SK-N-SH (cell line): ENCODE measurements around the gene MINDY3. TPM values are rescaled to one million over a fixed set of nuclear protein-coding genes. Genes with fewer than 3 reads are reported as not detected.
"Not testable (repeated sequence)": the region's sequence is repeated elsewhere in the genome, so short reads cannot be mapped to it uniquely, and the experiment has no call there.

ENCODE experiments used
- CTCF ChIA-PET: fragments of 300-600, 350-600 bp; formaldehyde crosslinking; extraction: SDS; loops from one replicate; lab custom pipeline; 2021; lab: Yijun Ruan, JAX
- POLR2A ChIA-PET: fragments of 350-600 bp; sonication (Branson Sonifier 250); formaldehyde crosslinking; extraction: SDS; loops from one replicate; lab custom pipeline; 2020; ENCODE audit warnings: antibody characterized with exemption, inconsistent platforms; lab: Yijun Ruan, JAX
- DNase-seq: peaks from one replicate; pipeline ENCODE4 v3.0.0; 2012
- H2AFZ ChIP-seq: fragments of 200-600 bp; sonication (generic); 2 replicates; pipeline ENCODE4 v1.8.1; 2016; ENCODE audit warnings: antibody characterized with exemption, mild to moderate bottlenecking, low read depth
- H3F3A ChIP-seq: fragments of 200-600 bp; sonication (generic); replicated peaks from 2 replicates; pipeline ENCODE3; 2016; ENCODE audit warnings: antibody characterized with exemption, mild to moderate bottlenecking; ENCODE audit not compliant: insufficient read depth
- H3K27ac ChIP-seq, 2 experiments: fragments of 200-500 bp in 1 of 2; fragments of 200-600 bp in 1 of 2; sonication (Bioruptor generic) in 1 of 2; sonication (generic), shearing (Covaris generic) in 1 of 2; 2 replicates each; pipeline versions ENCODE4 v1.5.1 to v1.6.1; 2014 to 2016; ENCODE audit warnings: low read depth in 2 of 2, inconsistent platforms in 1 of 2, low read length in 1 of 2, mild to moderate bottlenecking in 1 of 2, mixed read lengths in 1 of 2
- H3K27me3 ChIP-seq: fragments of 200-600 bp; sonication (generic), shearing (Covaris generic); 2 replicates; pipeline ENCODE4 v1.6.1; 2016; ENCODE audit warnings: mixed run types; ENCODE audit not compliant: insufficient read depth
- H3K36me3 ChIP-seq, 2 experiments: fragments of 200-500 bp in 1 of 2; fragments of 200-600 bp in 1 of 2; sonication (Bioruptor generic) in 1 of 2; sonication (generic) in 1 of 2; replicated peaks in 1 of 2; 2 replicates each; pipeline versions ENCODE3 to v1.5.1; 2014 to 2016; ENCODE audit warnings: low read length in 1 of 2, mild to moderate bottlenecking in 1 of 2; ENCODE audit not compliant: insufficient read depth in 2 of 2, control insufficient read depth in 1 of 2
- H3K4me1 ChIP-seq, 2 experiments: fragments of 200-500 bp in 1 of 2; fragments of 200-600 bp in 1 of 2; sonication (Bioruptor generic) in 1 of 2; sonication (generic), shearing (Covaris generic) in 1 of 2; 2 replicates each; pipeline versions ENCODE4 v1.5.1 to v1.6.1; 2014 to 2016; ENCODE audit warnings: low read depth in 1 of 2, low read length in 1 of 2, mixed run types in 1 of 2; ENCODE audit not compliant: insufficient read depth in 2 of 2, control insufficient read depth in 1 of 2
- H3K4me2 ChIP-seq: fragments of 200-600 bp; sonication (generic), shearing (Covaris generic); 2 replicates; pipeline ENCODE4 v1.6.1; 2017; ENCODE audit warnings: mixed run types
- H3K4me3 ChIP-seq, 2 experiments: fragments of 200-500 bp in 1 of 2; fragments of 200-600 bp in 1 of 2; sonication (Bioruptor generic) in 1 of 2; sonication (generic), shearing (Covaris generic) in 1 of 2; 2 replicates each; pipeline versions ENCODE4 v1.5.1 to v1.8.1; 2014 to 2016; ENCODE audit warnings: low read depth in 2 of 2, inconsistent platforms in 1 of 2, low read length in 1 of 2, mild to moderate bottlenecking in 1 of 2, mixed read lengths in 1 of 2, moderate library complexity in 1 of 2
- H3K79me2 ChIP-seq: fragments of 200-600 bp; sonication (generic); 2 replicates; pipeline ENCODE4 v1.8.1; 2017; ENCODE audit warnings: mild to moderate bottlenecking; ENCODE audit not compliant: insufficient read depth
- H3K9ac ChIP-seq: fragments of 200-600 bp; sonication (generic); 2 replicates; pipeline ENCODE4 v1.6.1; 2017; ENCODE audit warnings: mixed run types
- H3K9me2 ChIP-seq: fragments of 200-600 bp; sonication (generic); 2 replicates; pipeline ENCODE4 v1.6.1; 2017; ENCODE audit warnings: mixed run types
- H3K9me3 ChIP-seq: fragments of 200-600 bp; sonication (generic); 2 replicates; pipeline ENCODE4 v1.6.1; 2017; ENCODE audit warnings: mixed run types, mild to moderate bottlenecking, moderate library complexity
- H4K20me1 ChIP-seq: fragments of 200-600 bp; sonication (generic); 2 replicates; pipeline ENCODE4 v1.6.1; 2017; ENCODE audit warnings: mild to moderate bottlenecking, mixed run types; ENCODE audit not compliant: insufficient read depth
- CHD2 ChIP-seq: fragments of 150-350 bp; IDR thresholded peaks from 2 replicates; pipeline ENCODE4 v1.6.1; 2018; ENCODE audit warnings: low read length; ENCODE audit not compliant: partially characterized antibody
- EZH2phosphoT487 ChIP-seq: fragments of 200-600 bp; sonication (generic); IDR thresholded peaks from 2 replicates; pipeline ENCODE4 v1.6.1; 2017; ENCODE audit warnings: low read depth, mixed run types, mild to moderate bottlenecking, antibody characterized with exemption, moderate library complexity, borderline replicate concordance
- FOSL2 ChIP-seq: IDR thresholded peaks from 2 replicates; pipeline ENCODE4 v1.4.0; 2012; ENCODE audit warnings: low read depth, mild to moderate bottlenecking, moderate library complexity, borderline replicate concordance
- GABPA ChIP-seq: IDR thresholded peaks from 2 replicates; pipeline ENCODE4 v1.4.0; 2012; ENCODE audit warnings: low read depth, mild to moderate bottlenecking
- GATA2 ChIP-seq: sonication (generic); formaldehyde crosslinking; IDR thresholded peaks from 2 replicates; pipeline ENCODE4 v1.5.0; 2020; ENCODE audit warnings: mild to moderate bottlenecking, missing genetic modification reagents
- JUND ChIP-seq: IDR thresholded peaks from 2 replicates; pipeline ENCODE4 v1.4.0; 2012
- MEF2A ChIP-seq: IDR thresholded peaks from 2 replicates; pipeline ENCODE4 v1.4.0; 2012; ENCODE audit warnings: low read depth, borderline replicate concordance
- NFIC ChIP-seq: IDR thresholded peaks from 2 replicates; pipeline ENCODE4 v1.4.0; 2012; ENCODE audit warnings: borderline replicate concordance
- POLR2AphosphoS5 ChIP-seq: IDR thresholded peaks from 2 replicates; pipeline ENCODE4 v1.6.1; 2012; ENCODE audit warnings: low read depth, low read length
- RFX5 ChIP-seq: IDR thresholded peaks from 2 replicates; pipeline ENCODE4 v1.6.1; 2012; ENCODE audit warnings: mild to moderate bottlenecking, improper control_type of control experiment, low read length
- SIN3A ChIP-seq: IDR thresholded peaks from 2 replicates; pipeline ENCODE4 v1.6.1; 2012; ENCODE audit warnings: low read depth, mild to moderate bottlenecking, low read length, moderate library complexity, borderline replicate concordance
- SMC3 ChIP-seq: IDR thresholded peaks from 2 replicates; pipeline ENCODE4 v1.6.1; 2012; ENCODE audit warnings: low read depth, low read length, improper control_type of control experiment
- TAF1 ChIP-seq: IDR thresholded peaks from 2 replicates; pipeline ENCODE4 v1.6.1; 2012; ENCODE audit warnings: low read depth, mild to moderate bottlenecking, low read length, moderate library complexity, borderline replicate concordance
- TEAD4 ChIP-seq: IDR thresholded peaks from 2 replicates; pipeline ENCODE4 v1.4.0; 2012; ENCODE audit warnings: mild to moderate bottlenecking, borderline replicate concordance; ENCODE audit not compliant: insufficient read depth
- YY1 ChIP-seq: IDR thresholded peaks from 2 replicates; pipeline ENCODE4 v1.4.0; 2012; ENCODE audit warnings: low read depth, mild to moderate bottlenecking
- WGBS: methylation state at CpG from one replicate; pipeline ENCODE4 v1.1.6; 2017; ENCODE audit warnings: low lambda C conversion rate; 5-methylcytosine and 5-hydroxymethylcytosine counted together
- polyA plus RNA-seq, 3 experiments: library from polyadenylated mRNA; depleted of rRNA; stranded (reverse); fragments of >200 nt; gene quantifications; 2 replicates each; pipeline ENCODE4 v1.2.3, GENCODE V29; 2012
- TF ChIP-seq, protein P1 (sequence below): fragments of 150-350 bp; IDR thresholded peaks from 2 replicates; pipeline ENCODE4 v1.6.1; 2016; ENCODE audit warnings: mild to moderate bottlenecking, low read depth, low read length
- TF ChIP-seq, protein P2 (sequence below): IDR thresholded peaks from 2 replicates; pipeline ENCODE4 v1.4.0; 2012; ENCODE audit warnings: low read depth, borderline replicate concordance
- TF ChIP-seq, protein P3 (sequence below): IDR thresholded peaks from 2 replicates; pipeline ENCODE4 v1.4.0; 2012; ENCODE audit warnings: low read depth, borderline replicate concordance
- TF ChIP-seq, protein P4 (sequence below): IDR thresholded peaks from 2 replicates; pipeline ENCODE4; 2012

The MINDY3 gene
- polyA plus RNA-seq, 1 of the 3 experiments (the other 2 are of a cell fraction) = 9.5 TPM

DNA sequence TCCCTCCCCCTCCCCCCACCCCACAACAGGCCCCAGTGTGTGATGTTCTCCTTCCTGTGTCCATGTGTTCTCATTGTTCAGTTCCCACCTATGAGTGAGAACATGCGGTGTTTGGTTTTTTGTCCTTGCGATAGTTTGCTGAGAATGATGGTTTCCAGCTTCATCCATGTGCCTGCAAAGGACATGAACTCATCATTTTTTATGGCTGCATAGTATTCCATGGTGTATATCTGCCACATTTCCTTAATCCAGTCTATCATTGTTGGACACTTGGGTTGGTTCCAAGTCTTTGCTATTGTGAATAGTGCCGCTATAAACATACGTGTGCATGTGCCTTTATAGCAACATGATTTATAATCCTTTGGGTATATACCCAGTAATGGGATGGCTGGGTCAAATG lies 99.1 kb downstream of the MINDY3 start:
- not testable (repeated sequence) for H3K27me3 ChIP-seq, H3K9me2 ChIP-seq
- WGBS = 85% methylated on average over 4 of the region's 4 CpGs

DNA sequence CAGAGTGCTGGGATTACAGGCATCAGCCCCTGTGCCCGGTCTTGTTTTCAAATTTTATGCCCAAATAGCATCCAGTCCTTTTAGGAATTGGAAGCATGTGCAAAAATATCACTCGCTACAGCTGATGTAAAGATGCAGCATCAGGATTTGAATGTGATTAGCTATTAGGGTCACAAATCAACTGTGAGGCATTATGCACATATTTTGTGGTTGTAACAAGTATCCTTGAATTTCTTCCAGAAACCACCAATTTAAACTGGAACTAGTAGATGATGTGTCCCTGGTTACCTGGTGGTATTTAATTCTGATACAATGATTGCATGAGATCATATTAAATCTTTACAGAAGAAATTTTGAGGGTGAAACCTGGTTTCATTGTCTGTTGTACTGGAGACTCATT lies 99.6 kb downstream of the MINDY3 start:
- H2AFZ ChIP-seq = no peak overlapping the region
- no peaks in the 10 kb centered on the region for H3F3A ChIP-seq
- no peaks in the 10 kb centered on the region for H3K79me2 ChIP-seq
- H3K9me2 ChIP-seq = no peaks in the 10 kb centered on the region
- no peak overlapping the region for H3K4me2 ChIP-seq
- no peak for TF ChIP-seq NFIC
- TF ChIP-seq, all 33 proteins: peak for 0
- POLR2A ChIA-PET = no interaction called here
- DNase-seq = no peak
- H3K27me3 ChIP-seq = no peaks in the 10 kb centered on the region; the same call in 1 of the 2 replicates
- H4K20me1 ChIP-seq = no peaks in the 10 kb centered on the region
- no peaks in the 10 kb centered on the region for H3K9me3 ChIP-seq
- H3K36me3 ChIP-seq = no peaks in the 10 kb centered on the region
- H3K4me1 ChIP-seq = no peaks in the 10 kb centered on the region
- CTCF ChIA-PET = no interaction called here
- 73% methylated on average over 2 of the region's 2 CpGs for WGBS
- H3K4me3 ChIP-seq = no peak overlapping the region
- no peak overlapping the region for H3K9ac ChIP-seq
- H3K27ac ChIP-seq = no peak overlapping the region

More for the DNA sequence above, 99.1 kb downstream of the MINDY3 start:
- H3K4me3 ChIP-seq, H3K36me3 ChIP-seq, H3K4me2 ChIP-seq, POLR2A ChIA-PET, H3K27ac ChIP-seq, H3K79me2 ChIP-seq, H3K4me1 ChIP-seq, H4K20me1 ChIP-seq, H3K9me3 ChIP-seq, DNase-seq, CTCF ChIA-PET, H2AFZ ChIP-seq, H3F3A ChIP-seq, H3K9ac ChIP-seq: not testable (repeated sequence)

DNA sequence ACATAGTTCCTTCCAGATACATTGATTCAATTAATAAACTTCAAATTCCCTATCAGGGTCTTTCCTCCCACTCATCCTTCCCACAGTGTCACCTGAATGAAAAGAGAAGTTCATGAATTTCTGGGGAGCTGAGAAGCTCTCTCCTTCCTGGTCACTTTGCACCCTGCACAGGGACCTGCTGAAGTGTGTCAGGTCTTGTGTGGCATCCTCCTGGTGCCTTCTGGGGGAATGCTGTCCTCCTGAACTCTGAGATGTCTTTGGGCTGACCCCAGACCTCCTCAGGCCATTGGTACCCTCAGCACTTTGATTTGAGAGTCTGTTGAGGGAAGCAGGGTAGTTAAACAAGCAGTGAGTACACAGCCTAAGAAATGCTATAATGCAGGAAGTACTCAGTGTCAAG lies 101.0 kb downstream of the MINDY3 start:
- no peaks in the 10 kb centered on the region for H3K36me3 ChIP-seq
- no peaks in the 10 kb centered on the region for H3F3A ChIP-seq
- H3K4me1 ChIP-seq = no peaks in the 10 kb centered on the region
- DNase-seq = no peak
- H2AFZ ChIP-seq = no peak overlapping the region
- H3K79me2 ChIP-seq = no peaks in the 10 kb centered on the region
- H4K20me1 ChIP-seq = no peaks in the 10 kb centered on the region
- no peaks in the 10 kb centered on the region for H3K9me2 ChIP-seq
- H3K27me3 ChIP-seq = no peaks in the 10 kb centered on the region; the same call in 1 of the 2 replicates
- H3K9me3 ChIP-seq = no peaks in the 10 kb centered on the region
- no peak overlapping the region for H3K4me2 ChIP-seq
- no peak overlapping the region for H3K9ac ChIP-seq
- CTCF ChIA-PET = interaction anchor here (1.3 kb wide), 1 partner anchor 14 kb away, joined by 3 read pairs; no protein-coding TSS in a partner anchor
- no peak overlapping the region for H3K4me3 ChIP-seq
- H3K27ac ChIP-seq = no peak overlapping the region
- POLR2A ChIA-PET = no interaction called here
- TF ChIP-seq GATA2 (no peak), POLR2AphosphoS5 (no peak), JUND (no peak), SMC3 (no peak), SIN3A (no peak), TAF1 (no peak), RFX5 (no peak), EZH2phosphoT487 (no peak), CHD2 (no peak), MEF2A (no peak), GABPA (no peak), NFIC (no peak), TEAD4 (no peak), FOSL2 (no peak), YY1 (no peak)
- TF ChIP-seq, protein P1, sequence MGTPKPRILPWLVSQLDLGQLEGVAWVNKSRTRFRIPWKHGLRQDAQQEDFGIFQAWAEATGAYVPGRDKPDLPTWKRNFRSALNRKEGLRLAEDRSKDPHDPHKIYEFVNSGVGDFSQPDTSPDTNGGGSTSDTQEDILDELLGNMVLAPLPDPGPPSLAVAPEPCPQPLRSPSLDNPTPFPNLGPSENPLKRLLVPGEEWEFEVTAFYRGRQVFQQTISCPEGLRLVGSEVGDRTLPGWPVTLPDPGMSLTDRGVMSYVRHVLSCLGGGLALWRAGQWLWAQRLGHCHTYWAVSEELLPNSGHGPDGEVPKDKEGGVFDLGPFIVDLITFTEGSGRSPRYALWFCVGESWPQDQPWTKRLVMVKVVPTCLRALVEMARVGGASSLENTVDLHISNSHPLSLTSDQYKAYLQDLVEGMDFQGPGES = no peak
- TF ChIP-seq, protein P2, sequence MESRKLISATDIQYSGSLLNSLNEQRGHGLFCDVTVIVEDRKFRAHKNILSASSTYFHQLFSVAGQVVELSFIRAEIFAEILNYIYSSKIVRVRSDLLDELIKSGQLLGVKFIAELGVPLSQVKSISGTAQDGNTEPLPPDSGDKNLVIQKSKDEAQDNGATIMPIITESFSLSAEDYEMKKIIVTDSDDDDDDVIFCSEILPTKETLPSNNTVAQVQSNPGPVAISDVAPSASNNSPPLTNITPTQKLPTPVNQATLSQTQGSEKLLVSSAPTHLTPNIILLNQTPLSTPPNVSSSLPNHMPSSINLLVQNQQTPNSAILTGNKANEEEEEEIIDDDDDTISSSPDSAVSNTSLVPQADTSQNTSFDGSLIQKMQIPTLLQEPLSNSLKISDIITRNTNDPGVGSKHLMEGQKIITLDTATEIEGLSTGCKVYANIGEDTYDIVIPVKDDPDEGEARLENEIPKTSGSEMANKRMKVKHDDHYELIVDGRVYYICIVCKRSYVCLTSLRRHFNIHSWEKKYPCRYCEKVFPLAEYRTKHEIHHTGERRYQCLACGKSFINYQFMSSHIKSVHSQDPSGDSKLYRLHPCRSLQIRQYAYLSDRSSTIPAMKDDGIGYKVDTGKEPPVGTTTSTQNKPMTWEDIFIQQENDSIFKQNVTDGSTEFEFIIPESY = no peak
- TF ChIP-seq, protein P3, sequence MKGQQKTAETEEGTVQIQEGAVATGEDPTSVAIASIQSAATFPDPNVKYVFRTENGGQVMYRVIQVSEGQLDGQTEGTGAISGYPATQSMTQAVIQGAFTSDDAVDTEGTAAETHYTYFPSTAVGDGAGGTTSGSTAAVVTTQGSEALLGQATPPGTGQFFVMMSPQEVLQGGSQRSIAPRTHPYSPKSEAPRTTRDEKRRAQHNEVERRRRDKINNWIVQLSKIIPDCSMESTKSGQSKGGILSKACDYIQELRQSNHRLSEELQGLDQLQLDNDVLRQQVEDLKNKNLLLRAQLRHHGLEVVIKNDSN = no peak
- TF ChIP-seq, protein P4, sequence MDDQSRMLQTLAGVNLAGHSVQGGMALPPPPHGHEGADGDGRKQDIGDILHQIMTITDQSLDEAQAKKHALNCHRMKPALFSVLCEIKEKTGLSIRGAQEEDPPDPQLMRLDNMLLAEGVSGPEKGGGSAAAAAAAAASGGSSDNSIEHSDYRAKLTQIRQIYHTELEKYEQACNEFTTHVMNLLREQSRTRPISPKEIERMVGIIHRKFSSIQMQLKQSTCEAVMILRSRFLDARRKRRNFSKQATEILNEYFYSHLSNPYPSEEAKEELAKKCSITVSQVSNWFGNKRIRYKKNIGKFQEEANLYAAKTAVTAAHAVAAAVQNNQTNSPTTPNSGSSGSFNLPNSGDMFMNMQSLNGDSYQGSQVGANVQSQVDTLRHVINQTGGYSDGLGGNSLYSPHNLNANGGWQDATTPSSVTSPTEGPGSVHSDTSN = no peak
